Measurements from ENCODE around the gene APOB.

- TF ChIP-seq, protein P1, sequence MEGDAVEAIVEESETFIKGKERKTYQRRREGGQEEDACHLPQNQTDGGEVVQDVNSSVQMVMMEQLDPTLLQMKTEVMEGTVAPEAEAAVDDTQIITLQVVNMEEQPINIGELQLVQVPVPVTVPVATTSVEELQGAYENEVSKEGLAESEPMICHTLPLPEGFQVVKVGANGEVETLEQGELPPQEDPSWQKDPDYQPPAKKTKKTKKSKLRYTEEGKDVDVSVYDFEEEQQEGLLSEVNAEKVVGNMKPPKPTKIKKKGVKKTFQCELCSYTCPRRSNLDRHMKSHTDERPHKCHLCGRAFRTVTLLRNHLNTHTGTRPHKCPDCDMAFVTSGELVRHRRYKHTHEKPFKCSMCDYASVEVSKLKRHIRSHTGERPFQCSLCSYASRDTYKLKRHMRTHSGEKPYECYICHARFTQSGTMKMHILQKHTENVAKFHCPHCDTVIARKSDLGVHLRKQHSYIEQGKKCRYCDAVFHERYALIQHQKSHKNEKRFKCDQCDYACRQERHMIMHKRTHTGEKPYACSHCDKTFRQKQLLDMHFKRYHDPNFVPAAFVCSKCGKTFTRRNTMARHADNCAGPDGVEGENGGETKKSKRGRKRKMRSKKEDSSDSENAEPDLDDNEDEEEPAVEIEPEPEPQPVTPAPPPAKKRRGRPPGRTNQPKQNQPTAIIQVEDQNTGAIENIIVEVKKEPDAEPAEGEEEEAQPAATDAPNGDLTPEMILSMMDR (conservative IDR thresholded peaks at IDR 0.05; ENCODE audit: low read length) = no peak
- no peak for TF ChIP-seq EZH2phosphoT487 (IDR thresholded peaks at IDR 0.05; ENCODE audit: borderline replicate concordance)
Observed at GRCh38 chr2:20976527-20976926, 67.3 kb downstream of the APOB start.

Measured in Loucy (cell line).